ENCODE results near the gene PLA2G2C.

DNA sequence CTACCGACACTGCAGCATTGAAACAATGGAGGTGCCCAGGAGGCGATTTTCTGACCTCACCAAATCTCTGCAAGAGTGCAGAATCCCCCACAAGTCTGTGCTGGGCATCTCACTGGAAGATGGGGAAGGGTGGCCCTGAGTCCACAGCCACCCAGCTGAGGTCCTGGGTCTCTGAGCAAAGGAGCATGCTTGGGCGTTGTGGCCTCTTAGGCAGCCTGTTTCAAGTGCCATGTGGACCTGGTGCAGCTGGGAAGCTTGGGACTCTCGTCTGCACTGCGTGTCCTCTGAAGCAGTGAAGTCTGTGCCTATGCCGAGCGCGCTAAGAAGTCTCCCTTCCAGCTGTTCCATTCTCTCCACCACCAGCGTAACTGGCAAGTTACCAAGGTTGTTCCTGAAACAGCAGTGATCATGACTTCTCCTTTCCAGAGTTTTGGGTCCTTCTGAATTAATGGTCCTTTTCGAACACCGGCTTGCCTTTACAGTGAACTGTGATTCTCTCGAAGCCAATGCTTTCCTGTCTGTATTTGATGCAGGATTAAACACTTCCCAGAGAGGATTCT lies 5.0 kb upstream of the PLA2G2C start:
- no peak for TF ChIP-seq POLR2A (IDR thresholded peaks at IDR 0.05)
- TF ChIP-seq, protein P1, sequence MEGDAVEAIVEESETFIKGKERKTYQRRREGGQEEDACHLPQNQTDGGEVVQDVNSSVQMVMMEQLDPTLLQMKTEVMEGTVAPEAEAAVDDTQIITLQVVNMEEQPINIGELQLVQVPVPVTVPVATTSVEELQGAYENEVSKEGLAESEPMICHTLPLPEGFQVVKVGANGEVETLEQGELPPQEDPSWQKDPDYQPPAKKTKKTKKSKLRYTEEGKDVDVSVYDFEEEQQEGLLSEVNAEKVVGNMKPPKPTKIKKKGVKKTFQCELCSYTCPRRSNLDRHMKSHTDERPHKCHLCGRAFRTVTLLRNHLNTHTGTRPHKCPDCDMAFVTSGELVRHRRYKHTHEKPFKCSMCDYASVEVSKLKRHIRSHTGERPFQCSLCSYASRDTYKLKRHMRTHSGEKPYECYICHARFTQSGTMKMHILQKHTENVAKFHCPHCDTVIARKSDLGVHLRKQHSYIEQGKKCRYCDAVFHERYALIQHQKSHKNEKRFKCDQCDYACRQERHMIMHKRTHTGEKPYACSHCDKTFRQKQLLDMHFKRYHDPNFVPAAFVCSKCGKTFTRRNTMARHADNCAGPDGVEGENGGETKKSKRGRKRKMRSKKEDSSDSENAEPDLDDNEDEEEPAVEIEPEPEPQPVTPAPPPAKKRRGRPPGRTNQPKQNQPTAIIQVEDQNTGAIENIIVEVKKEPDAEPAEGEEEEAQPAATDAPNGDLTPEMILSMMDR (IDR thresholded peaks at IDR 0.05 in 8 of 11, conservative IDR thresholded peaks at IDR 0.05 in 3 of 11) = no peak
